Esophagus (tissue), 2 donors: Measurements from ENCODE around the gene GLUD1. TPM values are rescaled to one million over a fixed set of nuclear protein-coding genes. Genes with fewer than 3 reads are reported as not detected.
"Not testable (repeated sequence)": the region's sequence is repeated elsewhere in the genome, so short reads cannot be mapped to it uniquely, and the experiment has no call there.

Experiments
- H3K27ac ChIP-seq, 2 donors: one replicate each; pipeline ENCODE4 v1.5.1; 2013; ENCODE audit warnings: low read depth in 2 of 2, mild to moderate bottlenecking in 2 of 2, inconsistent platforms in 1 of 2, low read length in 1 of 2, moderate library complexity in 1 of 2
- H3K27me3 ChIP-seq, 2 donors: one replicate each; pipeline ENCODE4 v1.6.1; 2013; ENCODE audit warnings: low read length in 2 of 2, control low read depth in 1 of 2, mild to moderate bottlenecking in 1 of 2; ENCODE audit not compliant: insufficient read depth in 2 of 2, control insufficient read depth in 1 of 2
- H3K36me3 ChIP-seq, 2 donors: one replicate each; pipeline ENCODE4 v1.6.1; 2013; ENCODE audit warnings: low read length in 1 of 2; ENCODE audit not compliant: control insufficient read depth in 2 of 2, insufficient read depth in 2 of 2
- H3K4me1 ChIP-seq, 2 donors: one replicate each; pipeline ENCODE4 v1.6.1; 2013; ENCODE audit warnings: low read length in 1 of 2; ENCODE audit not compliant: control insufficient read depth in 2 of 2, insufficient read depth in 2 of 2
- H3K4me3 ChIP-seq, 2 donors: one replicate each; pipeline ENCODE4 v1.5.1; 2013; ENCODE audit warnings: low read length in 2 of 2, mild to moderate bottlenecking in 2 of 2, low read depth in 1 of 2, moderate library complexity in 1 of 2
- H3K9me3 ChIP-seq, 2 donors: one replicate each; pipeline ENCODE4 v1.6.1; 2013; ENCODE audit warnings: mild to moderate bottlenecking in 2 of 2, low read depth in 1 of 2, low read length in 1 of 2, moderate library complexity in 1 of 2; ENCODE audit not compliant: control insufficient read depth in 2 of 2, insufficient read depth in 1 of 2
- WGBS, 2 donors: extraction: QIAGEN DNeasy Blood & Tissue Kit; methylation state at CpG; one replicate each; pipeline ENCODE4 v1.1.7; 2013; 5-methylcytosine and 5-hydroxymethylcytosine counted together
- polyA plus RNA-seq, 2 donors: library from polyadenylated mRNA; stranded (reverse); fragments of 200-250 nt; gene quantifications; one replicate each; pipeline ENCODE4 v1.2.3, GENCODE V29; 2013
- donor health status: healthy with polysubstance abuse.
- donor health status: Bipolar disorder and iron deficiency.

The GLUD1 gene
- polyA plus RNA-seq, 2 donors: 57.0 to 68.8 TPM

- not testable (repeated sequence) for H3K27ac ChIP-seq, H3K4me3 ChIP-seq, H3K4me1 ChIP-seq, H3K27me3 ChIP-seq, H3K36me3 ChIP-seq, H3K9me3 ChIP-seq
- 89 to 100% methylated on average over 1 of the region's 1 CpG for WGBS, 2 donors
Observed at GRCh38 chr10:87030419-87030818, 64.2 kb downstream of the GLUD1 start.

GRCh38 chr10:87026747-87027508 is 67.7 kb downstream of the GLUD1 start:
- not testable (repeated sequence) for H3K4me3 ChIP-seq
- WGBS, 2 donors: 92 to 94% methylated on average over 16 to 17 of the region's 17 CpGs

GRCh38 chr10:87025285-87025958 is 69.2 kb downstream of the GLUD1 start:
- not testable (repeated sequence) for H3K27me3 ChIP-seq, H3K9me3 ChIP-seq, H3K4me3 ChIP-seq, H3K27ac ChIP-seq, H3K36me3 ChIP-seq, H3K4me1 ChIP-seq
- WGBS, 2 donors: 65 to 69% methylated on average over 5 of the region's 5 CpGs

More at GRCh38 chr10:87026747-87027508, 67.7 kb downstream of the GLUD1 start:
- not testable (repeated sequence) for H3K4me1 ChIP-seq, H3K9me3 ChIP-seq, H3K36me3 ChIP-seq, H3K27me3 ChIP-seq, H3K27ac ChIP-seq

GRCh38 chr10:87020056-87020455 is 74.6 kb downstream of the GLUD1 start, which contains the start of gene FAM25A:
TSS of gene FAM25A (plus strand) at chr10:87020294. CDS start at chr10:87020325, 31 bp downstream.
- not testable (repeated sequence) for H3K9me3 ChIP-seq, H3K27me3 ChIP-seq, H3K4me1 ChIP-seq, H3K36me3 ChIP-seq
- Histone ChIP-seq H3K27ac (peak within 1 kb of the TSS; percentile 76 to 87), H3K4me3 (peak within 1 kb of the TSS; percentile 0 to 3)
- whole genome bisulfite sequencing, 2 donors: 76 to 77% methylated on average over 9 of the region's 9 CpGs

- H3K4me3 ChIP-seq, H3K36me3 ChIP-seq, H3K9me3 ChIP-seq, H3K4me1 ChIP-seq, H3K27me3 ChIP-seq: not testable (repeated sequence)
- H3K27ac ChIP-seq: peak overlapping the region; percentile 76 to 87
- WGBS, 2 donors: 90 to 97% methylated on average over 1 of the region's 1 CpG
Observed at GRCh38 chr10:87019504-87019903, 75.1 kb downstream of the GLUD1 start.

- H3K27me3 ChIP-seq, H3K4me3 ChIP-seq, H3K36me3 ChIP-seq, H3K9me3 ChIP-seq, H3K4me1 ChIP-seq: not testable (repeated sequence)
- WGBS, 2 donors: 64 to 80% methylated on average over 6 of the region's 6 CpGs
- H3K27ac ChIP-seq: peak overlapping the region in 1 of 2 donors; percentile 79
Observed at GRCh38 chr10:87019066-87019465, 75.6 kb downstream of the GLUD1 start.

- WGBS, 2 donors: 85 to 86% methylated on average over 4 to 6 of the region's 6 CpGs
- H3K27ac ChIP-seq: peak overlapping the region; percentile 34 to 82
- not testable (repeated sequence) for H3K36me3 ChIP-seq, H3K9me3 ChIP-seq, H3K4me3 ChIP-seq, H3K27me3 ChIP-seq, H3K4me1 ChIP-seq
Observed at GRCh38 chr10:87018127-87018526, 76.5 kb downstream of the GLUD1 start.

GRCh38 chr10:87014986-87015716 is 79.5 kb downstream of the GLUD1 start:
- H3K9me3 ChIP-seq, H3K27me3 ChIP-seq, H3K4me1 ChIP-seq, H3K4me3 ChIP-seq, H3K36me3 ChIP-seq, H3K27ac ChIP-seq: not testable (repeated sequence)
- 85 to 89% methylated on average over 9 of the region's 10 CpGs for WGBS, 2 donors

GRCh38 chr10:87013528-87013927 is 81.1 kb downstream of the GLUD1 start:
- not testable (repeated sequence) for H3K4me1 ChIP-seq, H3K9me3 ChIP-seq, H3K4me3 ChIP-seq, H3K27me3 ChIP-seq, H3K36me3 ChIP-seq, H3K27ac ChIP-seq
- 52 to 54% methylated on average over 3 of the region's 3 CpGs for WGBS, 2 donors
